GM18526 (cell line): Measurements from ENCODE around the gene RIT2.

Experiments
- POLR2A ChIP-seq: IDR thresholded peaks from 3 replicates; pipeline ENCODE4 v1.6.1; 2011; ENCODE audit not compliant: insufficient read length; ENCODE audit errors: extremely low read depth

RIT2 gene

GRCh38 chr18:42996824-42997223, 118.7 kb downstream of the RIT2 start:
- TF ChIP-seq POLR2A, result no peak

GRCh38 chr18:42980426-42980825, 135.1 kb downstream of the RIT2 start:
- TF ChIP-seq POLR2A, result no peak

- TF ChIP-seq POLR2A, result no peak
These were observed 137.4 kb downstream of the RIT2 start for GRCh38 chr18:42977982-42978637.

DNA sequence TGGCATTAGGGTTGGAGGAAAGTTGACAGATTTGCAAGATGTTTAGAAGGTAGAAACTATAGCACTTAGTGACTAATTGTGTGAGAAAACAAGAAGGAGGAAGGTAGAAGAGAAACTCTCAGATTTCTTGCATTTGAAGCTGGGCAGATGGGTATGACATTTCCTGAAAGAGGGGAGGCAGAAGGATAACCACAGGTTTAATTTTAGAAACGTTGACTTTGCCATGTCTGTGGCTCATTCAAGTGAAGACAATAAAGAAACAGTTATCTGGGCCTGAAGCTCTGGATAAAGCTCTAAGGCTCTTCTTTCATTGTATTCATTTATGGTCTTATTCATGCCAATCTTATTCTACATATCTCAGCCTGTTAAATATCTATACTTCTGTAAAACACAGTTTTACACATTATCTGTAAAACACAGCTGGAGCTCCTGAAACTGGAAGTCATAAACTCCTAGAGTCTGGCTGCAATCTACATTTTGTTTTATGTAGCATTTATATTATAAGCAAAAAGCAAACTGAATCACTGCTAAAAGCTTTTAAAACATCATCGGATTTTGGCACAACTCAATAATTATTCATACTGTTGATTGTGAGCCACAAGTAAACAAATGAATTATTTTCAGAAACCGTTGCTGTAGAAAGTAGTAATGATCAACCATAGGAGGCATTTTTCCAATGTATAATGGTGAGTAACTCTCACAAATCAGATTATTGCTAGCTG, 138.5 kb downstream of the RIT2 start:
- TF ChIP-seq POLR2A, result no peak

- TF ChIP-seq POLR2A, result no peak
These were observed 146.1 kb downstream of the RIT2 start for GRCh38 chr18:42969366-42969765.

GRCh38 chr18:42961298-42961697, 154.2 kb downstream of the RIT2 start:
- no peak for TF ChIP-seq POLR2A

DNA sequence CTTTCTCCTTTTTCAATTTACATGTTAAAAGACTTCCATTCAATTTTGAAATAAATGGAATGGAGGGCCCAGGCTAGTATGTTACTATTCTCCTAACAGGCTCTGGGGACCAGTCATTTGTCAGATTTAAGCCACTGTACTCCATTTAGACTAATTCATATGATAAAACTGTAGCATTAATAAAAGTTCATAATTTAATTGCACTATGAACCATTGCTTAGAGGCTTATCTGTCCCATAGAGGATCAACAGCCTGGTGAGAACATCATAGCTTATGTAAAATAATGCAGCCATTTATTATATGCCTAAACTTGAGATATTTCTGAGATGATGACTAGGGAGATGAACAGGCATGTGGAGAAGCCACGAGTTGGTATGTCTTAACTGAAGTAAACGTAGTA, 156.0 kb downstream of the RIT2 start:
- TF ChIP-seq POLR2A, result no peak

GRCh38 chr18:42958353-42958752, 157.1 kb downstream of the RIT2 start:
- no peak for TF ChIP-seq POLR2A

DNA sequence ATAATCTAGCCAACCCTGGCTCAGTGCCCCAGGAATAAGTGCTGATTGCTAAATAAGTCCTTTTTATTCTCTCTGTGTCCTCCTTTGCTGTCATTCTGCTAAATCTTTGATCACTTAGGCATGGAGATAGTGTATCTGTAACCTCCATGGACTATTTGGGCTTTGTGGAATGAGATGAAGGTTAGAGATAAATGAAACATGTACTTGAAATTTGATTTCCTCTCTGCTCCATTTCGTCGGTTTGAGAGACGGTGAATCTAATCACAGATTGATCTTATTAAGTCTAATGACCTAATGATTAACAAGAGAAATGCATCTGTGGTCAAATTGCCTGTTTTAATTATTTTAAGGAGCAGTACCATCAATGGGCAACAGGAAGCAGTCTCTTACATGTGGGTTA, 159.2 kb downstream of the RIT2 start:
- no peak for TF ChIP-seq POLR2A

GRCh38 chr18:42954887-42955286, 160.6 kb downstream of the RIT2 start:
- no peak for TF ChIP-seq POLR2A

DNA sequence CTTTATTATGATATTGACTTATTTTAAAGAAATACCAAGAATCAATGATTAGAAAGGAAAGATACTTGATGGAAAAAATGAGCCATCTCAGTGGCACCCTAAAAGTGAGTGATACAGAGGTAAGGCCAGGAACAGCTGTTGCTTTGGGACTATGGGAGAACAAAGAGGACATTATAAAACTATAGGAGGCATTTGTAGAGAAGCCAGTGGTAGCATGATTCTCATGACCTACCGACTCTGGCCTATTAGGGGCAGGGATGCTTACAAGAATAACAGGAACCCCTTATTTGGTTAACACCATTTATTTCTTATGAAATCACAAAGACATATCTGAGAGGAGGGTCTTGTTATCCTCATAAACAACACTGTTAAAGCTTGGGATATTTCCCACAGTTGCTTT, 162.2 kb downstream of the RIT2 start:
- TF ChIP-seq POLR2A, result no peak

DNA sequence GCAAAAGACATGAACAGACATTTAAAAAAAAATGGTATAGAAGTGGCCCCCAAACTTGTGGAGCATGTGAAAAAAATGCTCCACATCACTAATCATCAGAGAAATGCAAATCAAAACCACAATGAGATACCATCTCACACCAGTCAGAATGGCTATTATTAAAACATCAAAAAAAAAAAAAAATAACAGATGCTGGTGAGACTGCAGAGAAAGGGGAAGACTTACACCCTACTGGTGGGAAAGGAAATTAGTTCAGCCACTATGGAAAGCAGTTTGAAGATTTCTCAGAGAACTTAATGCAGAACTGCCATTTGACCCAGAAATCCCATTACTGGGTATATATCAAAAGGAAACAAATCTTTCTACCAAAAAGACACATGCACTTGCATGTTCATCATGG, 164.8 kb downstream of the RIT2 start:
- no peak for TF ChIP-seq POLR2A

- no peak for TF ChIP-seq POLR2A
These were observed 166.7 kb downstream of the RIT2 start for GRCh38 chr18:42948831-42949230.

GRCh38 chr18:42941860-42942259, 173.6 kb downstream of the RIT2 start:
- no peak for TF ChIP-seq POLR2A

DNA sequence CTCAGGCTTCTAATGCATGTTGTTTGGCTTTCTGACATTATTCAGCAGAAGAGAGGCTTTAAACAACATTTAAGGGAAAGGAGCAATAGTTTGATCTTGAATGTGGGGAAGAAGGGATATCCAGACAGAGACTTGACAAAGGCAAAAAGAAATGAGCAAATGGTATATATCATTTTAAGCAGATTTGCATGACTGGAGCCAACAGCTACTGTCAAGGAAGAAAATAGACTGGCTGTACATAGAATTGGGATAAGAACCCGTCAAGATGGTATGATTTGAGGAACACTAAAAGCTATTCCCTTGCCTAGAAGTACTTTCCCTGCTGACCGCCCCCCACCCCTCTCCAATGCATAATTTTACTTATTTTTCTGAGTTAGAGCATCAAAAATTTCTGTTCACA, 174.5 kb downstream of the RIT2 start:
- no peak for TF ChIP-seq POLR2A

DNA sequence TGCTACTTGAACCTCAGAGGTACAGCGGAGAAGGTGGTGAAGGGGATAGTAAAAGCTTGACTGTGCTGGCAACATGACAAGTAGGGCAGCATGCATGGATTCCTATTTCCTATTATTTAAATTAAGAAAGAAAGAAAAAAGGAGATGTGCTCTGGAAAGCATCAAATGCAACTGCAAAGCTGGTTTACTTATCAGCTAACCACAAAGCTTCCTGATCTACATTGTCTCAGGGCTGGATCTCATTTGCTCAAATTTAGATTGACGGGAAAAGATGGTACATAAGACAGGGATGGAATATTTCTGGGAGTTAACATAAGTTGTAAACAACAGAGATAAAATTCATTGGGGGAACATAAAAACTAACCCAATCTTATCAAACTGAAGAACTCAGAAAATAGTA, 178.0 kb downstream of the RIT2 start:
- no peak for TF ChIP-seq POLR2A

DNA sequence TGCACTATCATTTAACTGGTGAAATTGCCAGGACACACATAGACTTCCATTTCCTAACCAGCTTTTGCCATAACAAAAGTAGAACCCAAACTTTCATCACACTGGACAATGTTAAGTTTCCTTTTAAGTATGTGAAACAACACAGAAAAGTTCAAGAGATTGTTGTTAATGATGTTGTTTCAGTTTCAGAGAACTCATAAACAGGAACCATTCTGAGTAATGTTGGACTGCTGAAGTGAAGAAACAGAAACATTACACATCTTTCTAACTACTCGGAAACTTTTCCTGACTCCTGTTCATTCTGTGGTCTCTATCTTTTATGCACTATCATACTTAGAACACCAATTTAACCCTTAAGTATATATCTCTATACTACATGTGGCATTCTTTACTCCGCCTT, 179.2 kb downstream of the RIT2 start:
- TF ChIP-seq POLR2A, result no peak
